ENCODE data around the gene ERMARD.

Gene ERMARD

DNA sequence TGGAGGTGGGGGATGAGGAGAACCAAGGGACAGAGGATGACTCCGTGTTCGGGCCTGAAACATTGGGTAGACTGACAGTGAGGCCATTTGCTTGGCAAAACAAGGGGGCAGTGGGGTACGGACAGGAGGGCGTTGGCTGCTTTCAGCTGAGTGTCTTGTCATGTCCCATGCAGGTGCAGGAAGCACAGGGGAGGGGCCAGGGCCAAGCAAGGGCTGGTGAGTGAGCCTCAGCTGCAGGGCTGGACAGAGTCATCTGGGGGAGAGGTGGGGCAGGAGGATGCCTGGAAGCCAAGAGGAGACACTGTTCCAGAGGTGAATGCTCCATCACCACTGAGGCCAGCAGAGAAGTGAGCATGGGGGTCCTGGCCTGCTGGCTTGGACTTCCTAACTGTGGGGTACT lies 78.4 kb downstream of the ERMARD start:
- H3K9ac ChIP-seq (ENCODE audit: low read depth, low read length): no peak overlapping the region
- no peaks in the 10 kb centered on the region for H3K36me3 ChIP-seq (ENCODE audit: insufficient read depth, low read depth, low read length)
- H3K4me1 ChIP-seq (ENCODE audit: insufficient read depth, low read length): peaks cover 18% of the 10 kb centered on the region; the same call in 1 of the 2 replicates
- peaks cover 9% of the 10 kb centered on the region; the same call in 1 of the 2 replicates for H3K9me3 ChIP-seq (ENCODE audit: insufficient read depth, low read depth, low read length)
- peaks cover 19% of the 10 kb centered on the region for H3K27me3 ChIP-seq (ENCODE audit: insufficient read depth, low read length)
- no peak overlapping the region for H3K27ac ChIP-seq (ENCODE audit: low read length)
- no peak overlapping the region for H3K4me3 ChIP-seq (ENCODE audit: low read length)

GRCh38 chr6:169830876-169831275 lies 79.5 kb downstream of the ERMARD start:
- Histone ChIP-seq H3K4me1 (ENCODE audit: insufficient read depth, low read length) (peaks cover 18% of the 10 kb centered on the region; the same call in 1 of the 2 replicates), H3K9ac (ENCODE audit: low read depth, low read length) (no peak overlapping the region; the same call in 1 of the 2 replicates), H3K27me3 (ENCODE audit: insufficient read depth, low read length) (peaks cover 19% of the 10 kb centered on the region), H3K4me3 (ENCODE audit: low read length) (no peak overlapping the region), H3K36me3 (ENCODE audit: insufficient read depth, low read depth, low read length) (no peaks in the 10 kb centered on the region), H3K9me3 (ENCODE audit: insufficient read depth, low read depth, low read length) (peaks cover 8% of the 10 kb centered on the region; the same call in 1 of the 2 replicates), H3K27ac (ENCODE audit: low read length) (no peak overlapping the region)
